ENCODE data around the gene PCDHGA2. TPM values are rescaled to one million over a fixed set of nuclear protein-coding genes. Genes with fewer than 3 reads are reported as not detected.
A peak's percentile ranks its signal among the peaks of the same experiment; 100 is the strongest.

The PCDHGA2 gene
- total and polyA plus RNA-seq, 9 of the 15 experiments (the other 6 are each of a cell fraction or from before 2014, with no cell fraction given), result 0.07 to 0.27 (median 0.15) TPM; not detected in 2

DNA sequence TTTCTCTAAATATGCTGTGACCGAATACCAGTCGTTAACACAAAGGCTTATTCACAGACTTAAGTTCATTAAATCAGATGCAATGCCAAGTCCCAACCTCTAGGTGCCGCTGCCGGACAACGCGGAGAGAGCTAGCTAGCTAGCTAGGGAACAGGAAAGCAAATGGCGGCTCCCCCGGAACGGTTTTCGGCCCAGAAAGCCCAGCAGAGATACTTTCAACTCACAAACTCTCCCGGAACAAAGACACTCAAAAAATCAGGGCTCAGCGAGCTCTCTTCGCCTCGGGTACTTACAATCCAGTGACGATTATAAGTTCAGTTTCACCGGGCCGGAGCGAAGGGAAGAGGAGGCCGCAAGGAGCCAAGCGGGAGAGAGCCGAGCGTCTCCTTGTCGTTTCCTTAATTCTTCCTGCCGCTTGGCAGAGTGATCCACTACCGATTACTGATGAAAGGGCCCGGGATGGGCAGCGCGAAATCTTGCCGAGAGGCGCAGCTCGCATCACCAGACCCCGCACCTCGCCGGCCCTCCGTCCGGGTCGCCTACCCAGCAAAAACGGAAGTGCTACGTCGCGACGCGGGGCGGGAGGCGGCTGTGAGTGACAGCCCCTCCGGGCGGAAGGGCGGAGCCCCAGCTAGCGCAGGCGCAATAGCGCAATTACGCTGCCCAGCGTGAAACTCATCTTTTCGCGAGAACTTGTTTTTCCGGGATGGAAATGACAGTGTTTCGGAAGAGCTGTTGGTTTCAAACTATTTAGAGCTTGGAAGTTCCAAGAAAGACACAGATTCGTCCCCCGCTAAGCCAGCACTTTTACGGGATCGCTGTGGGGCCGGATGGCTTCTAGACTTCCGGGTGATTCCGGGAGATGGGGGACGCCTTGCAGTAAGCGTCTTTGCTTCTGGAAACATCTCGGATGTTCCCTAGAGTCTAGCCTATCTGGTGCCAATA is 18.1 kb upstream of the PCDHGA2 start, which contains the start of gene TAF7 (continued):
- TF ChIP-seq, protein P1, sequence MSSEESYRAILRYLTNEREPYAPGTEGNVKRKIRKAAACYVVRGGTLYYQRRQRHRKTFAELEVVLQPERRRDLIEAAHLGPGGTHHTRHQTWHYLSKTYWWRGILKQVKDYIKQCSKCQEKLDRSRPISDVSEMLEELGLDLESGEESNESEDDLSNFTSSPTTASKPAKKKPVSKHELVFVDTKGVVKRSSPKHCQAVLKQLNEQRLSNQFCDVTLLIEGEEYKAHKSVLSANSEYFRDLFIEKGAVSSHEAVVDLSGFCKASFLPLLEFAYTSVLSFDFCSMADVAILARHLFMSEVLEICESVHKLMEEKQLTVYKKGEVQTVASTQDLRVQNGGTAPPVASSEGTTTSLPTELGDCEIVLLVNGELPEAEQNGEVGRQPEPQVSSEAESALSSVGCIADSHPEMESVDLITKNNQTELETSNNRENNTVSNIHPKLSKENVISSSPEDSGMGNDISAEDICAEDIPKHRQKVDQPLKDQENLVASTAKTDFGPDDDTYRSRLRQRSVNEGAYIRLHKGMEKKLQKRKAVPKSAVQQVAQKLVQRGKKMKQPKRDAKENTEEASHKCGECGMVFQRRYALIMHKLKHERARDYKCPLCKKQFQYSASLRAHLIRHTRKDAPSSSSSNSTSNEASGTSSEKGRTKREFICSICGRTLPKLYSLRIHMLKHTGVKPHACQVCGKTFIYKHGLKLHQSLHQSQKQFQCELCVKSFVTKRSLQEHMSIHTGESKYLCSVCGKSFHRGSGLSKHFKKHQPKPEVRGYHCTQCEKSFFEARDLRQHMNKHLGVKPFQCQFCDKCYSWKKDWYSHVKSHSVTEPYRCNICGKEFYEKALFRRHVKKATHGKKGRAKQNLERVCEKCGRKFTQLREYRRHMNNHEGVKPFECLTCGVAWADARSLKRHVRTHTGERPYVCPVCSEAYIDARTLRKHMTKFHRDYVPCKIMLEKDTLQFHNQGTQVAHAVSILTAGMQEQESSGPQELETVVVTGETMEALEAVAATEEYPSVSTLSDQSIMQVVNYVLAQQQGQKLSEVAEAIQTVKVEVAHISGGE (CRISPR knock-in tag; IDR thresholded peaks at IDR 0.05), result 0 out of 6 replicates have a peak, but pooled peaks of 1 of the 3 experiments have one; percentile 29
- TF ChIP-seq ETV6 (IDR thresholded peaks at IDR 0.05; ENCODE audit: borderline replicate concordance in 1 of 2, low read depth in 2 of 2, low read length in 1 of 2), result no peak
- TF ChIP-seq ETV6 (CRISPR knock-in tag; IDR thresholded peaks at IDR 0.05; ENCODE audit: borderline replicate concordance), result no peak
- TF ChIP-seq L3MBTL2 (IDR thresholded peaks at IDR 0.05), result peak; percentile 96
- no peak for TF ChIP-seq ZKSCAN3 (CRISPR knock-in tag; IDR thresholded peaks at IDR 0.05)
- peak; percentile 94 to 95 for TF ChIP-seq NRF1 (conservative IDR thresholded peaks at IDR 0.05 in 1 of 2, IDR thresholded peaks at IDR 0.05 in 1 of 2)
- TF ChIP-seq PYGO2 (tag; IDR thresholded peaks at IDR 0.05), result no peak
- TF ChIP-seq NFXL1 (CRISPR knock-in tag; IDR thresholded peaks at IDR 0.05), result no peak
- TF ChIP-seq, protein P2, sequence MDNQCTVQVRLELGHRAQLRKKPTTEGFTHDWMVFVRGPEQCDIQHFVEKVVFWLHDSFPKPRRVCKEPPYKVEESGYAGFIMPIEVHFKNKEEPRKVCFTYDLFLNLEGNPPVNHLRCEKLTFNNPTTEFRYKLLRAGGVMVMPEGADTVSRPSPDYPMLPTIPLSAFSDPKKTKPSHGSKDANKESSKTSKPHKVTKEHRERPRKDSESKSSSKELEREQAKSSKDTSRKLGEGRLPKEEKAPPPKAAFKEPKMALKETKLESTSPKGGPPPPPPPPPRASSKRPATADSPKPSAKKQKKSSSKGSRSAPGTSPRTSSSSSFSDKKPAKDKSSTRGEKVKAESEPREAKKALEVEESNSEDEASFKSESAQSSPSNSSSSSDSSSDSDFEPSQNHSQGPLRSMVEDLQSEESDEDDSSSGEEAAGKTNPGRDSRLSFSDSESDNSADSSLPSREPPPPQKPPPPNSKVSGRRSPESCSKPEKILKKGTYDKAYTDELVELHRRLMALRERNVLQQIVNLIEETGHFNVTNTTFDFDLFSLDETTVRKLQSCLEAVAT (IDR thresholded peaks at IDR 0.05), result 0 out of 4 replicates have a peak, but pooled peaks of 1 of the 2 experiments have one; percentile 26
- TF ChIP-seq, protein P3, sequence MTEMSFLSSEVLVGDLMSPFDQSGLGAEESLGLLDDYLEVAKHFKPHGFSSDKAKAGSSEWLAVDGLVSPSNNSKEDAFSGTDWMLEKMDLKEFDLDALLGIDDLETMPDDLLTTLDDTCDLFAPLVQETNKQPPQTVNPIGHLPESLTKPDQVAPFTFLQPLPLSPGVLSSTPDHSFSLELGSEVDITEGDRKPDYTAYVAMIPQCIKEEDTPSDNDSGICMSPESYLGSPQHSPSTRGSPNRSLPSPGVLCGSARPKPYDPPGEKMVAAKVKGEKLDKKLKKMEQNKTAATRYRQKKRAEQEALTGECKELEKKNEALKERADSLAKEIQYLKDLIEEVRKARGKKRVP (CRISPR knock-in tag; IDR thresholded peaks at IDR 0.05), result peak; percentile 30; the same call in 1 of the 2 replicates
- TF ChIP-seq POLR2G (IDR thresholded peaks at IDR 0.05; ENCODE audit: low read depth, low read length), result peak; percentile 99
- peak in 1 of 2 experiments; percentile 21; a peak in 2 of 3 replicates for TF ChIP-seq CBX3 (IDR thresholded peaks at IDR 0.05; ENCODE audit: borderline replicate concordance in 1 of 2, low read length in 2 of 2)
- TF ChIP-seq EP400 (IDR thresholded peaks at IDR 0.05), result peak; percentile 82
- no peak for TF ChIP-seq E2F3 (CRISPR knock-in tag; IDR thresholded peaks at IDR 0.05)
- TF ChIP-seq TRIM28 (IDR thresholded peaks at IDR 0.05), result no peak
- no peak for TF ChIP-seq MIER1 (IDR thresholded peaks at IDR 0.05; ENCODE audit: low read depth)
- no peak for TF ChIP-seq ZNF695 (CRISPR knock-in tag; IDR thresholded peaks at IDR 0.05)
- TF ChIP-seq, protein P4, sequence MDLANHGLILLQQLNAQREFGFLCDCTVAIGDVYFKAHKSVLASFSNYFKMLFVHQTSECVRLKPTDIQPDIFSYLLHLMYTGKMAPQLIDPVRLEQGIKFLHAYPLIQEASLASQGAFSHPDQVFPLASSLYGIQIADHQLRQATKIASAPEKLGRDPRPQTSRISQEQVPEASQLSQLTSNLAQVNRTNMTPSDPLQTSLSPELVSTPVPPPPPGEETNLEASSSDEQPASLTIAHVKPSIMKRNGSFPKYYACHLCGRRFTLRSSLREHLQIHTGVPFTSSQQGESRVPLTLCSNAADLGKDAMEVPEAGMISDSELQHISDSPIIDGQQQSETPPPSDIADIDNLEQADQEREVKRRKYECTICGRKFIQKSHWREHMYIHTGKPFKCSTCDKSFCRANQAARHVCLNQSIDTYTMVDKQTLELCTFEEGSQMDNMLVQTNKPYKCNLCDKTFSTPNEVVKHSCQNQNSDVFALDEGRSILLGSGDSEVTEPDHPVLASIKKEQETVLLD (IDR thresholded peaks at IDR 0.05), result peak; percentile 91
- no peak for TF ChIP-seq DNMT1 (IDR thresholded peaks at IDR 0.05)
- no peak for TF ChIP-seq ILK (tag; IDR thresholded peaks at IDR 0.05; ENCODE audit: borderline replicate concordance, low read depth)
